ENCODE data around the gene RHO. TPM values are rescaled to one million over a fixed set of nuclear protein-coding genes. Genes with fewer than 3 reads are reported as not detected.
A peak's percentile ranks its signal among the peaks of the same experiment; 100 is the strongest.

Gene RHO
- total RNA-seq, 1 experiment from 2014 or later = not detected

DNA sequence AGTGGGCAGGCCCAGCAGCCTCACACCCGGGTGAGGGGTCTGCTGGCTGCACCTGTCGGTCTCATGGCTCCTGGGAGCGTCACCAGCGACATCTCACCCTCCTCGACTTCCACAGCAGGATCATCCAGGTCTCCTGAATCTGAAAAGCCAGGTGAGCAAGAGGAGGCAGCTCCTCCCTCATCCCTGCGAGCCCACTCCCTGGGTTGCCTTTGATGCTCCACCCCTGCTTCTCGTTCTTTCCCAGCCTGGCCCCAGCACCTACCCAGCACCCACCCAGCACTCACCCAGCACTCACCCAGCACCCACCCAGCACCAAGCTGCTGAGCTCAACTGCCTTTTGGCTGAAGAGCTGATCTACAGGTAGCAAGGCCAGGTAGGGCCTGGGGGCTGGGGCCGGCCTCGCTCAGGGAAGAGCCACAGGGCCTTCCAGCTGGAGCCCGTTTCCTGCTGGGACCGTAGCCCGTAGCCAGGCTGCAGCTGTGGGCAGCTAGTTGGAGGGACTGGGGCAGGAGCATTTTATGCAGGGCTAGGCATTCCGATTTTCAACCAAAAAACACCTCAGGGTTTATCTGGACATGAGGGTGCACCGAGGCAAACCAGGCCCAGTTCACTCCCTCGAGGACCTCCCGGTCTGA is 14.8 kb downstream of the RHO start, which contains the start of gene H1-8:
Gene H1-8 (plus strand): TSS at position 20 of the 635 bp plus-strand sequence. CDS start 44 bp downstream, at position 64.
- no peak within 1 kb of the TSS for H3K9ac ChIP-seq (ENCODE audit: extremely low read depth, insufficient read length, low read length)
- H3K36me3 Mint-ChIP-seq (ENCODE audit: insufficient read depth in 1 of 3, low read depth in 3 of 3) = no peaks in the 10 kb centered on the region

More for the DNA sequence above, 14.8 kb downstream of the RHO start, which contains the start of gene H1-8:
- H3K23me2 ChIP-seq (ENCODE audit: insufficient read length, low read depth, low read length, poor library complexity, severe bottlenecking) = no peaks in the 10 kb centered on the region
- no peaks in the 10 kb centered on the region for H3K79me1 ChIP-seq (ENCODE audit: insufficient read depth, low read depth, low read length, poor library complexity, severe bottlenecking)
- no peaks in the 10 kb centered on the region; the same call in 1 of the 2 replicates for H3K27me3 Mint-ChIP-seq (ENCODE audit: low read depth)
- no peak within 1 kb of the TSS for H3K56ac ChIP-seq (ENCODE audit: insufficient read length, low read depth, low read length)
- no peak within 1 kb of the TSS for H2BK120ac ChIP-seq (ENCODE audit: low read depth, low read length, poor library complexity, severe bottlenecking)
- no peak within 1 kb of the TSS for H2BK15ac ChIP-seq (ENCODE audit: low read depth, low read length)
- H3K27me3 ChIP-seq (ENCODE audit: insufficient read depth, low read length) = no peaks in the 10 kb centered on the region; the same call in 1 of the 2 replicates
- H4K20me1 ChIP-seq (ENCODE audit: control insufficient read depth, insufficient read depth, insufficient read length) = no peaks in the 10 kb centered on the region
- no peak within 1 kb of the TSS for H3K4ac ChIP-seq (ENCODE audit: low read depth, low read length)
- no peak within 1 kb of the TSS for H3K27ac ChIP-seq (ENCODE audit: insufficient read length, low read depth, low read length)
- H3K14ac ChIP-seq (ENCODE audit: insufficient read depth, low read length) = peak within 1 kb of the TSS; percentile 41; the same call in 1 of the 2 replicates
- H2AFZ ChIP-seq (ENCODE audit: low read length) = no peak within 1 kb of the TSS
- H3K9me3 Mint-ChIP-seq = 0 out of 5 replicates have a peak, but pooled peaks cover 0 to 3% of the 10 kb centered on the region in 2 experiments
- DNase-seq = no peak
- H3K79me2 ChIP-seq (ENCODE audit: insufficient read depth, low read length) = no peaks in the 10 kb centered on the region
- no peak within 1 kb of the TSS for H3K4me2 ChIP-seq (ENCODE audit: insufficient read depth, insufficient read length, low read length)
- WGBS (ENCODE audit: extremely low coverage, insufficient read length, low lambda C conversion rate) = no CpG with 5 or more reads among the region's 16 CpGs
- H4K91ac ChIP-seq (ENCODE audit: insufficient read length, low read depth, low read length) = no peak within 1 kb of the TSS
- no peak within 1 kb of the TSS for H3K18ac ChIP-seq (ENCODE audit: insufficient read length, low read depth, low read length)
- H3K4me3 Mint-ChIP-seq = no peak within 1 kb of the TSS
- H3K4me1 Mint-ChIP-seq = peaks cover 16 to 20% of the 10 kb centered on the region in 2 experiments
- H4K8ac ChIP-seq (replicated peaks; ENCODE audit: insufficient read length, low read depth, low read length) = no peak within 1 kb of the TSS
- TF ChIP-seq, protein P1, sequence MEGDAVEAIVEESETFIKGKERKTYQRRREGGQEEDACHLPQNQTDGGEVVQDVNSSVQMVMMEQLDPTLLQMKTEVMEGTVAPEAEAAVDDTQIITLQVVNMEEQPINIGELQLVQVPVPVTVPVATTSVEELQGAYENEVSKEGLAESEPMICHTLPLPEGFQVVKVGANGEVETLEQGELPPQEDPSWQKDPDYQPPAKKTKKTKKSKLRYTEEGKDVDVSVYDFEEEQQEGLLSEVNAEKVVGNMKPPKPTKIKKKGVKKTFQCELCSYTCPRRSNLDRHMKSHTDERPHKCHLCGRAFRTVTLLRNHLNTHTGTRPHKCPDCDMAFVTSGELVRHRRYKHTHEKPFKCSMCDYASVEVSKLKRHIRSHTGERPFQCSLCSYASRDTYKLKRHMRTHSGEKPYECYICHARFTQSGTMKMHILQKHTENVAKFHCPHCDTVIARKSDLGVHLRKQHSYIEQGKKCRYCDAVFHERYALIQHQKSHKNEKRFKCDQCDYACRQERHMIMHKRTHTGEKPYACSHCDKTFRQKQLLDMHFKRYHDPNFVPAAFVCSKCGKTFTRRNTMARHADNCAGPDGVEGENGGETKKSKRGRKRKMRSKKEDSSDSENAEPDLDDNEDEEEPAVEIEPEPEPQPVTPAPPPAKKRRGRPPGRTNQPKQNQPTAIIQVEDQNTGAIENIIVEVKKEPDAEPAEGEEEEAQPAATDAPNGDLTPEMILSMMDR (conservative IDR thresholded peaks at IDR 0.05) = no peak
- no peak within 1 kb of the TSS for H2BK5ac ChIP-seq (ENCODE audit: insufficient read length, low read length)
- H3K27ac Mint-ChIP-seq = peak within 1 kb of the TSS in 1 of 3 experiments; percentile 5; a peak in 4 of 7 replicates
- H3T11ph ChIP-seq (ENCODE audit: low read length) = no peak within 1 kb of the TSS
- H2BK20ac ChIP-seq (ENCODE audit: low read depth, low read length, poor library complexity, severe bottlenecking) = no peak within 1 kb of the TSS
- no peak within 1 kb of the TSS for H3K23ac ChIP-seq (ENCODE audit: insufficient read length, low read depth, low read length)
- H2BK12ac ChIP-seq (ENCODE audit: insufficient read length, low read depth, low read length) = no peak within 1 kb of the TSS
- H2AK5ac ChIP-seq (ENCODE audit: insufficient read length, low read length) = no peak within 1 kb of the TSS
- no peaks in the 10 kb centered on the region for H3K9me3 ChIP-seq (ENCODE audit: control insufficient read depth, low read depth, low read length)
- H3K4me1 ChIP-seq (ENCODE audit: insufficient read depth, low read length) = no peaks in the 10 kb centered on the region; the same call in 1 of the 2 replicates
- no peak within 1 kb of the TSS for H4K5ac ChIP-seq (ENCODE audit: insufficient read length, low read depth, low read length)
